CD14-positive monocyte (primary cell): ENCODE data around the gene LDAH. TPM values are rescaled to one million over a fixed set of nuclear protein-coding genes. Genes with fewer than 3 reads are reported as not detected.

Experiments used
- DNase-seq, 3 donors: peaks; one replicate each; pipeline ENCODE4 v3.0.0-alpha.2; 2011 to 2022
- H2AFZ ChIP-seq: 2 replicates; pipeline ENCODE4 v1.6.0; 2012; ENCODE audit warnings: mild to moderate bottlenecking, low read depth, low read length, inconsistent platforms; ENCODE audit not compliant: insufficient read depth, poor library complexity, severe bottlenecking
- H3K27ac ChIP-seq, 2 donors: 1 replicate in 1 of 2; 2 replicates in 1 of 2; pipeline ENCODE4 v1.5.1; 2012 to 2013; ENCODE audit warnings: low read length in 2 of 2, control low read depth in 1 of 2, inconsistent platforms in 1 of 2, low read depth in 1 of 2, mild to moderate bottlenecking in 1 of 2
- H3K27me3 ChIP-seq, 2 donors: one replicate each; pipeline versions ENCODE4 v1.6.0 to v1.6.1; 2011 to 2013; ENCODE audit warnings: low read length in 2 of 2; ENCODE audit not compliant: control insufficient read depth in 2 of 2, insufficient read depth in 2 of 2
- H3K36me3 ChIP-seq, 2 donors: replicated peaks in 1 of 2; 1 replicate in 1 of 2; 2 replicates in 1 of 2; pipeline versions ENCODE4 v1.5.1 to v1.6.1; 2012 to 2013; ENCODE audit warnings: low read length in 2 of 2, control low read depth in 1 of 2, inconsistent platforms in 1 of 2, mild to moderate bottlenecking in 1 of 2; ENCODE audit not compliant: insufficient read depth in 2 of 2, control insufficient read depth in 1 of 2
- H3K4me1 ChIP-seq, 2 donors: 1 replicate in 1 of 2; 2 replicates in 1 of 2; pipeline versions ENCODE4 v1.5.1 to v1.6.1; 2012 to 2013; ENCODE audit warnings: low read length in 2 of 2, control low read depth in 1 of 2, inconsistent platforms in 1 of 2, mild to moderate bottlenecking in 1 of 2, moderate library complexity in 1 of 2; ENCODE audit not compliant: insufficient read depth in 2 of 2, control insufficient read depth in 1 of 2
- H3K4me2 ChIP-seq: replicated peaks from 2 replicates; pipeline ENCODE3; 2012; ENCODE audit warnings: low read length, moderate library complexity, mild to moderate bottlenecking; ENCODE audit not compliant: poor library complexity, severe bottlenecking; ENCODE audit errors: extremely low read depth
- H3K4me3 ChIP-seq, 3 experiments: fragments of 200-600 bp in 1 of 3; sonication (generic) in 1 of 3; replicated peaks in 1 of 3; 1 replicate in 2 of 3; 2 replicates in 1 of 3; pipeline ENCODE4 v1.5.1; 2011 to 2013; ENCODE audit warnings: low read length in 3 of 3, mild to moderate bottlenecking in 3 of 3, control low read depth in 2 of 3, low read depth in 2 of 3, inconsistent platforms in 1 of 3, moderate library complexity in 1 of 3
- H3K79me2 ChIP-seq: 2 replicates; pipeline ENCODE4 v1.6.0; 2012; ENCODE audit warnings: mild to moderate bottlenecking, control low read depth, inconsistent platforms, low read length, moderate library complexity; ENCODE audit not compliant: insufficient read depth
- H3K9ac ChIP-seq: 2 replicates; pipeline ENCODE4 v1.6.0; 2017; ENCODE audit warnings: low read length, mild to moderate bottlenecking; ENCODE audit not compliant: insufficient read depth, poor library complexity, severe bottlenecking
- H3K9me3 ChIP-seq, 2 donors: replicated peaks in 1 of 2; 1 replicate in 1 of 2; 2 replicates in 1 of 2; pipeline versions ENCODE4 v1.5.1 to v1.6.1; 2012 to 2013; ENCODE audit warnings: low read length in 2 of 2, control low read depth in 1 of 2; ENCODE audit not compliant: control insufficient read depth in 1 of 2, insufficient read depth in 1 of 2
- H4K20me1 ChIP-seq: 2 replicates; pipeline ENCODE4 v1.6.0; 2012; ENCODE audit warnings: mild to moderate bottlenecking, low read length, control low read depth, moderate library complexity; ENCODE audit not compliant: insufficient read depth
- H3K27ac Mint-ChIP-seq, 7 donors: one replicate each; pipeline ENCODE4 v1.8.0; 2020; ENCODE audit warnings: mild to moderate bottlenecking in 7 of 7, mixed read lengths in 7 of 7, moderate library complexity in 6 of 7, inconsistent platforms in 2 of 7
- H3K27me3 Mint-ChIP-seq, 3 donors: one replicate each; pipeline ENCODE4 v1.8.0; 2021 to 2022; ENCODE audit warnings: low read depth in 3 of 3, mild to moderate bottlenecking in 3 of 3, mixed read lengths in 3 of 3, moderate library complexity in 3 of 3, inconsistent platforms in 1 of 3
- H3K36me3 Mint-ChIP-seq, 2 donors: one replicate each; pipeline ENCODE4 v1.8.0; 2020; ENCODE audit warnings: mixed read lengths in 2 of 2, inconsistent platforms in 1 of 2, mild to moderate bottlenecking in 1 of 2
- H3K4me1 Mint-ChIP-seq: one replicate; pipeline ENCODE4 v1.8.0; 2020; ENCODE audit warnings: mild to moderate bottlenecking, mixed read lengths
- H3K4me3 Mint-ChIP-seq, 2 donors: one replicate each; pipeline ENCODE4 v1.8.0; 2020; ENCODE audit warnings: mild to moderate bottlenecking in 2 of 2, mixed read lengths in 2 of 2, moderate library complexity in 1 of 2
- H3K9me3 Mint-ChIP-seq, 7 donors: one replicate each; pipeline ENCODE4 v1.8.0; 2020 to 2022; ENCODE audit warnings: mixed read lengths in 7 of 7, mild to moderate bottlenecking in 6 of 7, moderate library complexity in 6 of 7, inconsistent platforms in 2 of 7
- WGBS: methylation state at CpG from one replicate; pipeline ENCODE4 v1.1.5; 2013; ENCODE audit warnings: missing lambda C conversion rate; ENCODE audit not compliant: insufficient coverage; 5-methylcytosine and 5-hydroxymethylcytosine counted together
- intact Hi-C, 2 donors: fragments of 100-400 bp; cut with micrococcal nuclease; formaldehyde crosslinking; loops; one replicate each; pipeline versions ENCODE4 v1.15.0 to v1.15.1; 2023
- polyA plus RNA-seq, 3 donors: library from polyadenylated mRNA; depleted of rRNA in 1 of 3; unstranded in 2 of 3; stranded (reverse) in 1 of 3; fragments of 300-500 nt in 2 of 3; fragments of >200 nt in 1 of 3; fragmentation: Illumina TruSeq in 2 of 3; gene quantifications; 1 replicate in 2 of 3; 2 replicates in 1 of 3; pipeline ENCODE4 v1.2.3, GENCODE V29; 2012 to 2021
- TF ChIP-seq, protein P1 (sequence below): fragments of 200-600 bp; IDR thresholded peaks from one replicate; pipeline ENCODE4 v1.8.0; 2022; ENCODE audit warnings: antibody characterized with exemption, mild to moderate bottlenecking

Gene LDAH
- polyA plus RNA-seq, 3 donors, result 3.7 to 5.7 (median 5.0) TPM

DNA sequence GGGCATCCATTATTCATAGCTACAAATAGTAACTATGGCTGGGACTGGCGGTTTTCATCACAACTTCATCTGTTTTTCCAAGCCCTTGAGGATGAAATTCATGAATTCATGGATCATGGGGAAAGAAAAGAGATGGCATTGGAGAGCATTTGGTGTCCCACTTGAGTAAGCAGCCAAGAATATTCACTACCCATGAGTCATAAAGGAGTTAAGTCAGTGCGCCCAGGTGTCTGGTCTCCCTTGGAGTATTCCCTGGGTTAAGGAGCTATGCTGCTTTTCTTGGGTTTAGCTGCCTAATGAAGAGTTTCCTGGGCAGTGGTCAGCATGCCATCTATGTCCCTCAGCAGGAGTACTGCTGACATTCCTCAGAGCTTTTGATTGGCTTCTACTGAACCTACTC is 21.3 kb upstream of the LDAH start:
- no peak overlapping the region for H3K27ac ChIP-seq
- intact Hi-C loops, result no loop called here
- no peak overlapping the region for H3K9ac ChIP-seq
- WGBS, result no CpG with 5 or more reads among the region's 2 CpGs
- H3K9me3 ChIP-seq, result no peaks in the 10 kb centered on the region
- no peaks in the 10 kb centered on the region for H3K36me3 ChIP-seq
- Mint-ChIP-seq H3K27me3 (peaks cover 2 to 8% (median 5%) of the 10 kb centered on the region in 3 donors), H3K9me3 (peaks cover 0 to 6% (median 2%) of the 10 kb centered on the region in 7 donors), H3K36me3 (no peaks in the 10 kb centered on the region), H3K4me3 (no peak overlapping the region), H3K4me1 (no peaks in the 10 kb centered on the region), H3K27ac (no peak overlapping the region)
- H4K20me1 ChIP-seq, result no peaks in the 10 kb centered on the region
- no peak for DNase-seq
- H3K79me2 ChIP-seq, result no peaks in the 10 kb centered on the region
- no peaks in the 10 kb centered on the region for H3K4me1 ChIP-seq
- no peak overlapping the region for H2AFZ ChIP-seq
- TF ChIP-seq, protein P1, sequence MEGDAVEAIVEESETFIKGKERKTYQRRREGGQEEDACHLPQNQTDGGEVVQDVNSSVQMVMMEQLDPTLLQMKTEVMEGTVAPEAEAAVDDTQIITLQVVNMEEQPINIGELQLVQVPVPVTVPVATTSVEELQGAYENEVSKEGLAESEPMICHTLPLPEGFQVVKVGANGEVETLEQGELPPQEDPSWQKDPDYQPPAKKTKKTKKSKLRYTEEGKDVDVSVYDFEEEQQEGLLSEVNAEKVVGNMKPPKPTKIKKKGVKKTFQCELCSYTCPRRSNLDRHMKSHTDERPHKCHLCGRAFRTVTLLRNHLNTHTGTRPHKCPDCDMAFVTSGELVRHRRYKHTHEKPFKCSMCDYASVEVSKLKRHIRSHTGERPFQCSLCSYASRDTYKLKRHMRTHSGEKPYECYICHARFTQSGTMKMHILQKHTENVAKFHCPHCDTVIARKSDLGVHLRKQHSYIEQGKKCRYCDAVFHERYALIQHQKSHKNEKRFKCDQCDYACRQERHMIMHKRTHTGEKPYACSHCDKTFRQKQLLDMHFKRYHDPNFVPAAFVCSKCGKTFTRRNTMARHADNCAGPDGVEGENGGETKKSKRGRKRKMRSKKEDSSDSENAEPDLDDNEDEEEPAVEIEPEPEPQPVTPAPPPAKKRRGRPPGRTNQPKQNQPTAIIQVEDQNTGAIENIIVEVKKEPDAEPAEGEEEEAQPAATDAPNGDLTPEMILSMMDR, result no peak
- H3K4me3 ChIP-seq, result no peak overlapping the region
- H3K4me2 ChIP-seq, result no peak overlapping the region
- no peaks in the 10 kb centered on the region for H3K27me3 ChIP-seq

DNA sequence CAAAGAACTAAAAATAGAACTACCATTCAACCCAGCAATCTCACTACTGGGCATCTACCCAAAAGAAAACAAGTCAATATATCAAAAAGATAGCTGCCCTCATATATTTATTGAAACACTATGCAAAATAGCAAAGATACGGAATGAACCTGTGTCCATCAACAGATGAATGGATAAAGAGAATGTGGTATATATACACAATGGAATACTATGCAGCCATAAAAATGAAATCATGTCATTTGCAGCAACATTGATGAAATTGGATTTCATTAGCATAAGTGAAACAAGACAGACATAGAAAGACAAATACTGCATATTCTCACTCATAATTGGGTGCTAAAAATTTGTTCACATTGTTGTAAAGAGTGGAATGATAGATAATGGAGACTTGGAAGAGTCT is 16.2 kb upstream of the LDAH start:
- no CpG with 5 or more reads among the region's 1 CpG for WGBS
- Mint-ChIP-seq H3K27me3 (peaks cover 8 to 19% (median 9%) of the 10 kb centered on the region in 3 donors), H3K9me3 (peaks cover 0 to 7% (median 0%) of the 10 kb centered on the region in 7 donors), H3K4me1 (no peaks in the 10 kb centered on the region), H3K36me3 (no peaks in the 10 kb centered on the region), H3K4me3 (no peak overlapping the region), H3K27ac (no peak overlapping the region)
- no peak overlapping the region for H3K27ac ChIP-seq
- H3K9me3 ChIP-seq, result no peaks in the 10 kb centered on the region
- H3K4me1 ChIP-seq, result no peaks in the 10 kb centered on the region
- DNase-seq, result no peak
- no peak overlapping the region for H3K9ac ChIP-seq
- H3K4me2 ChIP-seq, result no peak overlapping the region
- TF ChIP-seq, protein P1, result no peak
- H3K36me3 ChIP-seq, result no peaks in the 10 kb centered on the region
- H3K27me3 ChIP-seq, result peaks cover 2 to 3% of the 10 kb centered on the region in 2 donors
- no peaks in the 10 kb centered on the region for H4K20me1 ChIP-seq
- intact Hi-C loops, result no loop called here
- no peaks in the 10 kb centered on the region for H3K79me2 ChIP-seq
- no peak overlapping the region for H2AFZ ChIP-seq
- H3K4me3 ChIP-seq, result no peak overlapping the region
